ENCODE data around the gene ZNF724.

DNA sequence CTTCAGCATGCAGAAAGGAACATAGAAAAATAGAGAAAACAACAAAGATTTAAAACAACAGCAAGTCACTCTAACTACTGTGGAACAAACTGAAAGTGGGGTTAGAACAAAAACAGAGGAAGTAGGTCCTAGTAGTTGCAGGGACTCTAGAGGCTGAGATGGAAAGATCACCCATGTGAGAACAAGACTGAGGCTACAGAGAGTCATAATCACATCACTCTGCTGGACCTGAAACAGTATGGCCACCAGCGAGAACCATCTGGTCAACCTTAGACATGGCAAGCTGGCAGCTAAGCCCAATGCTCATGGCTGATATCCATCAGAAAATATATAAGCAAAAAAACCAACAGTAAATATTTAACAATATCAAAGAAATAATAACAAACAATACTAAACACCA lies 35.8 kb upstream of the ZNF724 start:
- TF ChIP-seq, protein P1, sequence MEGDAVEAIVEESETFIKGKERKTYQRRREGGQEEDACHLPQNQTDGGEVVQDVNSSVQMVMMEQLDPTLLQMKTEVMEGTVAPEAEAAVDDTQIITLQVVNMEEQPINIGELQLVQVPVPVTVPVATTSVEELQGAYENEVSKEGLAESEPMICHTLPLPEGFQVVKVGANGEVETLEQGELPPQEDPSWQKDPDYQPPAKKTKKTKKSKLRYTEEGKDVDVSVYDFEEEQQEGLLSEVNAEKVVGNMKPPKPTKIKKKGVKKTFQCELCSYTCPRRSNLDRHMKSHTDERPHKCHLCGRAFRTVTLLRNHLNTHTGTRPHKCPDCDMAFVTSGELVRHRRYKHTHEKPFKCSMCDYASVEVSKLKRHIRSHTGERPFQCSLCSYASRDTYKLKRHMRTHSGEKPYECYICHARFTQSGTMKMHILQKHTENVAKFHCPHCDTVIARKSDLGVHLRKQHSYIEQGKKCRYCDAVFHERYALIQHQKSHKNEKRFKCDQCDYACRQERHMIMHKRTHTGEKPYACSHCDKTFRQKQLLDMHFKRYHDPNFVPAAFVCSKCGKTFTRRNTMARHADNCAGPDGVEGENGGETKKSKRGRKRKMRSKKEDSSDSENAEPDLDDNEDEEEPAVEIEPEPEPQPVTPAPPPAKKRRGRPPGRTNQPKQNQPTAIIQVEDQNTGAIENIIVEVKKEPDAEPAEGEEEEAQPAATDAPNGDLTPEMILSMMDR (conservative IDR thresholded peaks at IDR 0.05 in 1 of 2, IDR thresholded peaks at IDR 0.05 in 1 of 2; ENCODE audit: low read depth in 1 of 2, low read length in 2 of 2), result no peak
- no peak for TF ChIP-seq EZH2 (IDR thresholded peaks at IDR 0.05; ENCODE audit: low read length, missing control alignments)

Measured in fibroblast of lung (primary cell).